Osteoblast (primary cell): ENCODE results near the gene CMIP. TPM values are rescaled to one million over a fixed set of nuclear protein-coding genes. Genes with fewer than 3 reads are reported as not detected.

Experiments
- DNase-seq: peaks from one replicate; pipeline ENCODE4 v3.0.0; 2011; ENCODE audit warnings: low spot score, mixed read lengths; ENCODE audit not compliant: insufficient read length; ENCODE audit errors: missing footprints
- H2AFZ ChIP-seq: 2 replicates; pipeline ENCODE4 v1.6.0; 2011; ENCODE audit warnings: mild to moderate bottlenecking, low read length
- H3K27ac ChIP-seq: 2 replicates; pipeline ENCODE4 v1.5.1; 2011; ENCODE audit warnings: mild to moderate bottlenecking, low read depth, low read length, moderate library complexity
- H3K27me3 ChIP-seq: 2 replicates; pipeline ENCODE4 v1.6.0; 2012; ENCODE audit warnings: mild to moderate bottlenecking, control low read depth, inconsistent platforms, low read length, moderate library complexity; ENCODE audit not compliant: insufficient read depth
- H3K36me3 ChIP-seq: 2 replicates; pipeline ENCODE4 v1.5.1; 2011; ENCODE audit warnings: mild to moderate bottlenecking, low read length, control low read depth, moderate library complexity; ENCODE audit not compliant: insufficient read depth
- H3K4me1 ChIP-seq: 2 replicates; pipeline ENCODE4 v1.5.1; 2011; ENCODE audit warnings: mild to moderate bottlenecking, low read length, control low read depth, moderate library complexity; ENCODE audit not compliant: insufficient read depth
- H3K4me2 ChIP-seq: 2 replicates; pipeline ENCODE4 v1.6.0; 2011; ENCODE audit warnings: mild to moderate bottlenecking, low read length; ENCODE audit not compliant: insufficient read depth
- H3K4me3 ChIP-seq: fragments of 200-600 bp; sonication (generic); 3 replicates; pipeline ENCODE4 v1.5.1; 2012; ENCODE audit warnings: mild to moderate bottlenecking, low read length, inconsistent platforms; ENCODE audit not compliant: insufficient read depth
- H3K79me2 ChIP-seq: 2 replicates; pipeline ENCODE4 v1.6.0; 2012; ENCODE audit warnings: mild to moderate bottlenecking, low read length, control low read depth, inconsistent platforms; ENCODE audit not compliant: insufficient read depth
- H3K9me3 ChIP-seq: 2 replicates; pipeline ENCODE4 v1.5.1; 2011; ENCODE audit warnings: low read depth, low read length, control low read depth
- H4K20me1 ChIP-seq: 2 replicates; pipeline ENCODE4 v1.6.0; 2012; ENCODE audit warnings: mild to moderate bottlenecking, low read length, control low read depth; ENCODE audit not compliant: insufficient read depth
- CTCF ChIP-seq: IDR thresholded peaks from 2 replicates; pipeline ENCODE4 v1.5.1; 2011; ENCODE audit warnings: mild to moderate bottlenecking, low read depth, low read length, moderate library complexity; ENCODE audit errors: extremely low read depth
- total RNA-seq: library from RNA; depleted of rRNA; stranded (reverse); fragments of >200 nt; gene quantifications from 2 replicates; pipeline ENCODE4 v1.2.3, GENCODE V29; 2012

The CMIP gene
- total RNA-seq, 1 donor, result 8.3 TPM

- Histone ChIP-seq H3K4me3 (no peak overlapping the region), H3K36me3 (no peaks in the 10 kb centered on the region), H4K20me1 (peaks cover 55% of the 10 kb centered on the region), H3K79me2 (peaks cover 64% of the 10 kb centered on the region), H3K27me3 (no peaks in the 10 kb centered on the region), H3K9me3 (no peaks in the 10 kb centered on the region), H2AFZ (no peak overlapping the region), H3K4me2 (no peak overlapping the region), H3K4me1 (peaks cover 14% of the 10 kb centered on the region), H3K27ac (no peak overlapping the region)
- DNase-seq, result no peak
- TF ChIP-seq CTCF, result no peak
Observed at GRCh38 chr16:81469183-81469677, 24.6 kb downstream of the CMIP start.

- DNase-seq, result no peak
- Histone ChIP-seq H3K9me3 (no peaks in the 10 kb centered on the region), H3K79me2 (peaks cover 63% of the 10 kb centered on the region), H3K4me2 (no peak overlapping the region), H2AFZ (no peak overlapping the region), H3K27ac (no peak overlapping the region), H3K4me3 (no peak overlapping the region), H3K4me1 (peaks cover 14% of the 10 kb centered on the region), H3K36me3 (no peaks in the 10 kb centered on the region), H4K20me1 (peaks cover 55% of the 10 kb centered on the region), H3K27me3 (no peaks in the 10 kb centered on the region)
- no peak for TF ChIP-seq CTCF
Observed at GRCh38 chr16:81469710-81470535, 25.3 kb downstream of the CMIP start.

- H3K4me2 ChIP-seq, result no peak overlapping the region
- H3K36me3 ChIP-seq, result no peaks in the 10 kb centered on the region
- no peak for DNase-seq
- H3K4me1 ChIP-seq, result peaks cover 14% of the 10 kb centered on the region
- H3K4me3 ChIP-seq, result no peak overlapping the region
- no peak for TF ChIP-seq CTCF
- no peak overlapping the region for H2AFZ ChIP-seq
- H3K27me3 ChIP-seq, result no peaks in the 10 kb centered on the region
- H3K27ac ChIP-seq, result no peak overlapping the region
- H3K9me3 ChIP-seq, result no peaks in the 10 kb centered on the region
- H3K79me2 ChIP-seq, result peaks cover 57% of the 10 kb centered on the region
- peaks cover 50% of the 10 kb centered on the region for H4K20me1 ChIP-seq
Observed at GRCh38 chr16:81470796-81471636, 26.4 kb downstream of the CMIP start.

GRCh38 chr16:81471882-81472281 is 27.3 kb downstream of the CMIP start:
- Histone ChIP-seq H3K27ac (no peak overlapping the region), H3K79me2 (peaks cover 54% of the 10 kb centered on the region), H3K4me1 (peaks cover 14% of the 10 kb centered on the region), H2AFZ (no peak overlapping the region), H3K4me3 (no peak overlapping the region), H4K20me1 (peaks cover 43% of the 10 kb centered on the region), H3K9me3 (no peaks in the 10 kb centered on the region), H3K36me3 (no peaks in the 10 kb centered on the region), H3K4me2 (no peak overlapping the region), H3K27me3 (no peaks in the 10 kb centered on the region)
- no peak for DNase-seq
- TF ChIP-seq CTCF, result no peak
